Fibroblast of pulmonary artery (primary cell): Measurements from ENCODE around the gene ATP6V1C2.

Experiments used
- DNase-seq: peaks from one replicate; pipeline ENCODE4 v3.0.0-alpha.2; 2010; ENCODE audit warnings: low read depth
- H3K4me3 ChIP-seq: replicated peaks from 2 replicates; pipeline ENCODE4 v1.5.1; 2011; ENCODE audit warnings: low read depth, mild to moderate bottlenecking, control low read depth, low read length, moderate library complexity
- CTCF ChIP-seq: IDR thresholded peaks from 2 replicates; pipeline ENCODE4 v1.5.1; 2011; ENCODE audit warnings: mild to moderate bottlenecking, control low read depth, low read length, inconsistent platforms; ENCODE audit errors: missing control alignments

The ATP6V1C2 gene, protein sequence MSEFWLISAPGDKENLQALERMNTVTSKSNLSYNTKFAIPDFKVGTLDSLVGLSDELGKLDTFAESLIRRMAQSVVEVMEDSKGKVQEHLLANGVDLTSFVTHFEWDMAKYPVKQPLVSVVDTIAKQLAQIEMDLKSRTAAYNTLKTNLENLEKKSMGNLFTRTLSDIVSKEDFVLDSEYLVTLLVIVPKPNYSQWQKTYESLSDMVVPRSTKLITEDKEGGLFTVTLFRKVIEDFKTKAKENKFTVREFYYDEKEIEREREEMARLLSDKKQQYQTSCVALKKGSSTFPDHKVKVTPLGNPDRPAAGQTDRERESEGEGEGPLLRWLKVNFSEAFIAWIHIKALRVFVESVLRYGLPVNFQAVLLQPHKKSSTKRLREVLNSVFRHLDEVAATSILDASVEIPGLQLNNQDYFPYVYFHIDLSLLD

GRCh38 chr2:10721396-10722251, at the start of gene ATP6V1C2:
TSS of gene ATP6V1C2 (plus strand) at chr2:10721630. CDS start at chr2:10722850, 1,220 bp downstream.
- peak within 1 kb of the TSS; percentile 17 for H3K4me3 ChIP-seq
- TF ChIP-seq CTCF, result no peak

GRCh38 chr2:10675131-10675530, 46.3 kb upstream of the ATP6V1C2 start:
- TF ChIP-seq CTCF, result no peak
- DNase-seq, result no peak
- no peak overlapping the region for H3K4me3 ChIP-seq

More at GRCh38 chr2:10721396-10722251, at the start of gene ATP6V1C2:
- no peak for DNase-seq

DNA sequence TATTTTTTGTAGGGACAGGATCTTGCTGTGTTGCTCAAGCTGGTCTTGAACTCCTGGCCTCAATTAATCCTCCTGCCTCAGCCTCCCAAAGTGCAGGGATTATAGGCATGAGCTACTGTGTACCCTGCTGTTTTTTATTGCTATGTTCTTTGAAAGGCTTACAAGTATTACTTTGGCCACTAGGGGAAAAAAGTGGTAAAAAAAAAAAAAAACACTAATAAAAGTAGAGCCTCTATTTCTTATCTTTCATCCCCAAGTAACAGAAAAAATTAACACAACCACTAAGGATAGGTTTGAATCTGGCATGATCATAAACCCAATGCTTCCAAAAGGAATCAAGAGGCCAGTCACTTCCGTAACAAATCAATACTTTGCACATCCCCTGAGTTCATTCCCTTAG, 43.2 kb upstream of the ATP6V1C2 start:
- no peak for DNase-seq
- TF ChIP-seq CTCF, result peak; percentile 23
- H3K4me3 ChIP-seq, result no peak overlapping the region

GRCh38 chr2:10680214-10680613, 41.2 kb upstream of the ATP6V1C2 start:
- no peak for DNase-seq
- TF ChIP-seq CTCF, result no peak
- no peak overlapping the region for H3K4me3 ChIP-seq

DNA sequence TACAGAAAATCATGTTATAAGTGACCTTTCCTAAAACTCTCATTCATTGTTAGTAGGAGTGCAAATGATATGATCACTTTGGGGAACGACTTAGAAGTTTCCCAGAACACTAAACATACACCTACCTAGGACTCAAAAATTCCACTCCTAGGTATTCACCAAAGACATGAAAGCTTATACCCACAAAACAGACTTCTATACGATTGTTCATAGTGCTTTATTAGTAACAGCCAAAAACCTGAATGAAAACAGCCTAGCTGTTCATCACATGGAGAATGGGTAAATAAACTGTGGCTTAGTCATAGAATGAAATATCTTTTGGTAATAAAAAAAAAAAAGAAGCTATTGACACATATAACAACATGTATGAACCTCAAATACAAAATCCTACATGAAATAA, 40.5 kb upstream of the ATP6V1C2 start:
- TF ChIP-seq CTCF, result no peak
- DNase-seq, result no peak
- H3K4me3 ChIP-seq, result no peak overlapping the region

DNA sequence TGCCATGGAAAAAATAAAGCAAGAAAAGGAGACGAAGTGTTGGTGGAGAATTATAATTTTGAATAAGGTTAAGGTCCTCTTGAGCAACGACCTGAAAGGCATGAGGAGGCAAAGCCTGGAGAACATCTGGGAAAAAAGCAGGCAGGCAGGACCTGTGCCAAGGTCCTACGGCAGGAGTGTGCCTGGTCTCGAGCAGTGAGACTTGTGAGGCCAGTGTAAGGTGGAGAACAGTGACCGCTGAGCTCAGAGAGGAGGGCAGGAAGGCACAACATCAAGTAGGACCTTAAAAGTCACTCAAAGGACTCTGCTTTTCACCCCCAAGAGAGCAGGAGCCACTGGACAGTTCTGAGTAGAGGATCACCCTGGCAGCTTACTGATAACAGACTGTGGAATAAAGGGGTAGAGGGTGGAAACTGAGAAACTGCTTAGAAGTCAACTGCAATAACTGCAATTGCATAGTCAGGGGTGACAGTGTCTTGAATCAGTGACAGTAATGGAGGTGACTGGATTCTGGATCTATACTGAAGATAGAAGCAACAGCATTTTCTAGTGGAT, 35.2 kb upstream of the ATP6V1C2 start:
- no peak for DNase-seq
- no peak for TF ChIP-seq CTCF
- no peak overlapping the region for H3K4me3 ChIP-seq
